ENCODE data around the gene COL9A3.

COL9A3 gene

GRCh38 chr20:62770916-62771315 lies 45.9 kb upstream of the COL9A3 start:
- Mint-ChIP-seq H3K27ac (no peak overlapping the region), H3K36me3 (ENCODE audit: low read depth) (no peaks in the 10 kb centered on the region), H3K4me3 (no peak overlapping the region), H3K27me3 (ENCODE audit: low read depth) (peaks cover 23% of the 10 kb centered on the region), H3K4me1 (peaks cover 43% of the 10 kb centered on the region), H3K9me3 (no peaks in the 10 kb centered on the region)
- TF ChIP-seq CTCF (IDR thresholded peaks at IDR 0.05; ENCODE audit: unreplicated experiment in 3 of 3), result no peak

DNA sequence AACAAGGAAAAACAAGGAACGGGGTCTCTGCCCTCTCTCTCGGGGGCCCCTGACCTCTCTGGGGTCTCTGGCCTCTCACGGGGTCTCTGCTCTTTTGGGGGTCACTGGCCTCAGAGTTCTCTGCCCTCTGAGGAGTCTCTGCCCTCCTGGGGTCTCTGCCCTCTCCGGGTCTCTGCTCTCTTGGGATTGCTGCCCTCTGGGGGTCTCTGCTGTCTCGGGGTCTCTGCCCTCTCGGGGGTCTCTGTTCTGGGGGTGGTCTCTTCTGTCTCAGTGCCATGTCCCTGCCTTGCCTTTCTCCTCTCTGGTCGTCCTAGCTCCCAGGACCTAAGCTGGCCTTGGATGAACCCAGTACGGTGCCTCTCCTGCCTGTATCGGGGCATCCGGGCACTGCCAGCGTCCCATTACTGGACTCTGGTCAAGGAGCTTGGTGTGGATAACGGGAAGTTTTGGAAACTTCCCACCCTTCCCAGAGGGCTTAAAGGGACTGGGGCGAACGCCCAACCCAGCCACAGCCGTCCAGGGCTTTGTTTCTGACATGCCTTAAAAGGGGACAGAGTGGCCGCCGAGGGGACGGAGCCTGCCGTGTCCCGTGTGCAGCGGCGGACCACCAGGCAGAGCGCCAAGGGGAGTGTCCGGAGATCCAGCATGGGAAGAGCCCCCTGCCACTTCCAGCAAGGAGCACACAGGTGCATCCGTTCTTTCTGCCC lies 45.3 kb upstream of the COL9A3 start:
- Mint-ChIP-seq H3K36me3 (ENCODE audit: low read depth) (no peaks in the 10 kb centered on the region), H3K4me3 (no peak overlapping the region), H3K27me3 (ENCODE audit: low read depth) (peaks cover 21% of the 10 kb centered on the region), H3K27ac (no peak overlapping the region), H3K4me1 (peaks cover 39% of the 10 kb centered on the region), H3K9me3 (no peaks in the 10 kb centered on the region)
- TF ChIP-seq CTCF (IDR thresholded peaks at IDR 0.05; ENCODE audit: unreplicated experiment in 3 of 3), result no peak

DNA sequence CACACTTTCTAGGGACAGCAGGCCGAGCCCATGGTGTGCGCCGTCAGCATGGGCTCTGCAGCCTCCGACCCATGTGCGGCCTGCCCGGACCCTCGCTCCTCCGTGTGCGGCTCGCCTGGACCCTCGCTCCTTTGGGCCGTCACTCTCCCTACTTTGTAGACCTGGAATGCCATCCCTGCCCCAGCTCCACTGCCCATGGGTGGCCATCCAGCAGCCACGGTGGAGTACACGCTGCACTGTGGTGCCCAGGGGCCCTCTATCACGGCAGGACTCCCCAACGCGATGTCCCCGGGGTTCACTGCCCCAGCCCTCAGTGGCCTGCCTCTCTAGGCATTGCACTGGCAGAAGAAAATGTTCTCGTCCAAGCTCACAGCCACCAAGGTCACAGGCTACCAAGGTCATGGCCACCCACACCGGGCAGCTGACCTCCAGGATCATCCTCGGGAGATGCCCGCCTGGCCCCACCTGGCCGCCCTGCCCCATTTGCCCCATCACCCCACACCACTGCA lies 44.7 kb upstream of the COL9A3 start:
- Mint-ChIP-seq H3K4me3 (no peak overlapping the region), H3K36me3 (ENCODE audit: low read depth) (peaks cover 3% of the 10 kb centered on the region), H3K27ac (peak overlapping the region; percentile 43 to 79 (median 75)), H3K9me3 (no peaks in the 10 kb centered on the region), H3K4me1 (peaks cover 33% of the 10 kb centered on the region), H3K27me3 (ENCODE audit: low read depth) (peaks cover 18% of the 10 kb centered on the region)
- no peak for TF ChIP-seq CTCF (IDR thresholded peaks at IDR 0.05; ENCODE audit: unreplicated experiment in 3 of 3)

- H3K4me3 Mint-ChIP-seq, result no peak overlapping the region
- no peaks in the 10 kb centered on the region for H3K9me3 Mint-ChIP-seq
- H3K27me3 Mint-ChIP-seq (ENCODE audit: low read depth), result peaks cover 18% of the 10 kb centered on the region
- H3K36me3 Mint-ChIP-seq (ENCODE audit: low read depth), result peaks cover 3% of the 10 kb centered on the region
- peak overlapping the region; percentile 43 to 79 (median 75) for H3K27ac Mint-ChIP-seq
- H3K4me1 Mint-ChIP-seq, result peaks cover 32% of the 10 kb centered on the region
- no peak for TF ChIP-seq CTCF (IDR thresholded peaks at IDR 0.05; ENCODE audit: unreplicated experiment in 3 of 3)
Observed at GRCh38 chr20:62772619-62772989, 44.2 kb upstream of the COL9A3 start.

DNA sequence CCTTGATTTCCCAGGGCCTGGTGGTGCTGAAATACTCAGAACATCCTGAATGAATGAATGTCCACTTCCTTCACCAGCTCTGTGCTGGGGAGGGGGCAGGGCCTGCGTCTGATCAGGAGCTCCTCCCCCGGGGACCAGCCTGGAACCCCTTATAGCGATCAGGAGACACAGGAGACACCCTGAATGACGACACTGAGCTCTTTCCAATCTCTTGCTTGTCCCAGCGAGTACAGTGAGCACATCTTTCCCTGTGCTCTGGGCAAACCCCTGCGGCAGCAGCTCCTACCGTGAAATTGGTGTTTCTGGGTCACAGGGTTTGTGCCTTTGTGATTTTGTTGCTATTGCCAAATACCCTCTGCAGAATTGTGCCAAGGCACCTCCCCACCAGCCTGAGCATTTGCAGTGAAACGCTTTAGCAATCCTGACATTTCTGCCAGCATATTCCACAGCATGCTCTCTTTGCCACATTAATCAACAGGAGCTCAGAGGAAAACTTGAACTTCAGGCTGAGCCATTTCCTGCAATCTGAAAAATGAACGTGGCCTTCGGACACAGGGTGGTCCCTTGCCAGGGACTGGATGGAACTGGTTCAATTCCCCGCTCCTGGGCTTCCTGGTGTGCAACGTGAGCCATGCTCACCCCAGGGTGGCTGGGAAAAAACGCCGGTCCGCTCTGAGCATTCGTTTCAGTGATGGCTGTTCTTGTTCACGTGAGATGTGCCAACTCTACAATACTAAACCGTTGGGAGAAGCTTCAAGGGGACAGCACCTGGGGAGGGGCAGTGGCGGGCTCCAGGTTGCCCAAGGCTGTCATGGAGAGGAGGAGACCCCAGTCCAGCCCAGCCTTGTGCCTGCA lies 43.6 kb upstream of the COL9A3 start:
- Mint-ChIP-seq H3K9me3 (no peaks in the 10 kb centered on the region), H3K36me3 (ENCODE audit: low read depth) (peaks cover 3% of the 10 kb centered on the region), H3K27me3 (ENCODE audit: low read depth) (peaks cover 16% of the 10 kb centered on the region), H3K4me1 (peaks cover 30% of the 10 kb centered on the region), H3K27ac (peak overlapping the region; percentile 75 to 86 (median 79)), H3K4me3 (no peak overlapping the region)
- TF ChIP-seq CTCF (IDR thresholded peaks at IDR 0.05; ENCODE audit: unreplicated experiment in 3 of 3), result no peak

Data from nephron (organoid).